NCI-H69 (cell line): ENCODE data around the gene EBI3.
"Not testable (repeated sequence)": the region's sequence is repeated elsewhere in the genome, so short reads cannot be mapped to it uniquely, and the experiment has no call there.

Experiments used
- DNase-seq: peaks from one replicate; lab custom pipeline; 2025; lab: John Stamatoyannopoulos, UW

Gene EBI3

GRCh38 chr19:4234862-4235201, 5.5 kb downstream of the EBI3 start:
- DNase-seq, result no peak

GRCh38 chr19:4237510-4237909, 8.2 kb downstream of the EBI3 start:
- not testable (repeated sequence) for DNase-seq

- DNase-seq, result no peak
Observed at GRCh38 chr19:4238831-4239230, 9.5 kb downstream of the EBI3 start.

GRCh38 chr19:4241824-4242430, 12.6 kb downstream of the EBI3 start:
- no peak for DNase-seq

- DNase-seq, result not testable (repeated sequence)
Observed at GRCh38 chr19:4245938-4246337, 16.6 kb downstream of the EBI3 start.

GRCh38 chr19:4246767-4247593, 17.7 kb downstream of the EBI3 start, which contains the start of gene YJU2:
YJU2 (plus strand) TSS chr19:4247080; CDS start chr19:4247147, 67 bp downstream.
- DNase-seq, result peak; percentile 100

- DNase-seq, result no peak
Observed at GRCh38 chr19:4256563-4256962, 27.2 kb downstream of the EBI3 start.

- DNase-seq, result no peak
Observed at GRCh38 chr19:4257025-4257424, 27.7 kb downstream of the EBI3 start.

GRCh38 chr19:4258181-4258580, 28.9 kb downstream of the EBI3 start:
- DNase-seq, result no peak

- no peak for DNase-seq
Observed at GRCh38 chr19:4260613-4261191, 31.4 kb downstream of the EBI3 start.

GRCh38 chr19:4264812-4265211, 35.5 kb downstream of the EBI3 start:
- no peak for DNase-seq

GRCh38 chr19:4266253-4267000, 37.1 kb downstream of the EBI3 start:
- DNase-seq, result no peak

GRCh38 chr19:4267101-4267900, 38.0 kb downstream of the EBI3 start:
- DNase-seq, result peak; percentile 78

GRCh38 chr19:4267901-4268815, 38.8 kb downstream of the EBI3 start:
- DNase-seq, result no peak

GRCh38 chr19:4268816-4269430, 39.6 kb downstream of the EBI3 start:
- no peak for DNase-seq

- DNase-seq, result no peak
Observed at GRCh38 chr19:4272894-4273293, 43.6 kb downstream of the EBI3 start.

GRCh38 chr19:4274321-4274686, 45.0 kb downstream of the EBI3 start:
- DNase-seq, result not testable (repeated sequence)

GRCh38 chr19:4277191-4277696, 47.9 kb downstream of the EBI3 start:
- peak; percentile 68 for DNase-seq

GRCh38 chr19:4278010-4278409, 48.7 kb downstream of the EBI3 start:
- no peak for DNase-seq
